ENCODE data around the gene EN1. TPM values are rescaled to one million over a fixed set of nuclear protein-coding genes. Genes with fewer than 3 reads are reported as not detected.

EN1 gene
- total RNA-seq, 1 experiment from 2014 or later, result not detected

GRCh38 chr2:118822572-118822971 is 24.9 kb downstream of the EN1 start:
- DNase-seq (ENCODE audit: low read depth), result no peak

GRCh38 chr2:118822015-118822414 is 25.4 kb downstream of the EN1 start:
- no peak for DNase-seq (ENCODE audit: low read depth)

GRCh38 chr2:118817469-118817868 is 30.0 kb downstream of the EN1 start:
- DNase-seq (ENCODE audit: low read depth), result no peak

GRCh38 chr2:118816669-118817068 is 30.8 kb downstream of the EN1 start:
- no peak for DNase-seq (ENCODE audit: low read depth)

- DNase-seq (ENCODE audit: low read depth), result no peak
These were observed 31.7 kb downstream of the EN1 start for GRCh38 chr2:118815731-118816130.

GRCh38 chr2:118815314-118815713 is 32.1 kb downstream of the EN1 start:
- no peak for DNase-seq (ENCODE audit: low read depth)

GRCh38 chr2:118814368-118814767 is 33.1 kb downstream of the EN1 start:
- DNase-seq (ENCODE audit: low read depth), result no peak

- DNase-seq (ENCODE audit: low read depth), result no peak
These were observed 33.7 kb downstream of the EN1 start for GRCh38 chr2:118813601-118814339.

GRCh38 chr2:118813111-118813510 is 34.3 kb downstream of the EN1 start:
- DNase-seq (ENCODE audit: low read depth), result no peak

- DNase-seq (ENCODE audit: low read depth), result no peak
These were observed 34.9 kb downstream of the EN1 start for GRCh38 chr2:118812552-118812951.

GRCh38 chr2:118811514-118812115 is 35.8 kb downstream of the EN1 start:
- no peak for DNase-seq (ENCODE audit: low read depth)

GRCh38 chr2:118810766-118811165 is 36.7 kb downstream of the EN1 start:
- no peak for DNase-seq (ENCODE audit: low read depth)

GRCh38 chr2:118808429-118808809 is 39.0 kb downstream of the EN1 start:
- DNase-seq (ENCODE audit: low read depth), result no peak

GRCh38 chr2:118807668-118808428 is 39.6 kb downstream of the EN1 start:
- DNase-seq (ENCODE audit: low read depth), result no peak

GRCh38 chr2:118806797-118807667 is 40.4 kb downstream of the EN1 start:
- no peak for DNase-seq (ENCODE audit: low read depth)

- no peak for DNase-seq (ENCODE audit: low read depth)
These were observed 42.3 kb downstream of the EN1 start for GRCh38 chr2:118805064-118805690.

- DNase-seq (ENCODE audit: low read depth), result no peak
These were observed 44.4 kb downstream of the EN1 start for GRCh38 chr2:118803012-118803411.

- DNase-seq (ENCODE audit: low read depth), result no peak
These were observed 46.3 kb downstream of the EN1 start for GRCh38 chr2:118801151-118801550.

- DNase-seq (ENCODE audit: low read depth), result no peak
These were observed 46.7 kb downstream of the EN1 start for GRCh38 chr2:118800736-118801135.

- DNase-seq (ENCODE audit: low read depth), result no peak
These were observed 52.9 kb downstream of the EN1 start for GRCh38 chr2:118794546-118794945.
